Endothelial cell (in vitro differentiated cells): ENCODE measurements around the gene SENP6. TPM values are rescaled to one million over a fixed set of nuclear protein-coding genes. Genes with fewer than 3 reads are reported as not detected.
"Not testable (repeated sequence)": the region's sequence is repeated elsewhere in the genome, so short reads cannot be mapped to it uniquely, and the experiment has no call there.

Experiments used
- DNase-seq: peaks from one replicate; pipeline ENCODE4 v3.0.0; 2021; ENCODE audit warnings: low spot score
- H3K27ac Mint-ChIP-seq: one replicate; pipeline ENCODE4 v1.8.0; 2021; ENCODE audit warnings: mixed read lengths, inconsistent platforms; ENCODE audit not compliant: unreplicated experiment
- H3K27me3 Mint-ChIP-seq: one replicate; pipeline ENCODE4 v1.8.0; 2021; ENCODE audit warnings: mild to moderate bottlenecking, moderate library complexity, mixed read lengths, inconsistent platforms; ENCODE audit not compliant: unreplicated experiment
- H3K36me3 Mint-ChIP-seq: one replicate; pipeline ENCODE4 v1.8.0; 2021; ENCODE audit warnings: mild to moderate bottlenecking, low read depth, mixed read lengths, inconsistent platforms; ENCODE audit not compliant: unreplicated experiment
- H3K4me1 Mint-ChIP-seq: one replicate; pipeline ENCODE4 v1.8.0; 2021; ENCODE audit warnings: mild to moderate bottlenecking, mixed read lengths, inconsistent platforms; ENCODE audit not compliant: unreplicated experiment
- H3K4me3 Mint-ChIP-seq: one replicate; pipeline ENCODE4 v1.8.0; 2021; ENCODE audit warnings: mild to moderate bottlenecking, mixed read lengths, inconsistent platforms; ENCODE audit not compliant: unreplicated experiment
- H3K9me3 Mint-ChIP-seq: one replicate; pipeline ENCODE4 v1.8.0; 2021; ENCODE audit warnings: mixed read lengths, inconsistent platforms; ENCODE audit not compliant: unreplicated experiment
- CTCF ChIP-seq: fragments of 200-600 bp; sonication (generic); IDR thresholded peaks from one replicate; pipeline ENCODE4 v1.5.0; 2021; ENCODE audit warnings: antibody characterized with exemption; ENCODE audit not compliant: unreplicated experiment
- total RNA-seq: library from RNA; stranded (reverse); fragmentation: NEBNext Ultra II Directional; extraction: Animal tissue kit (Norgen Biotek cat#: 25700); gene quantifications from one replicate; pipeline ENCODE4 v1.2.1, GENCODE V29; 2021; ENCODE audit not compliant: unreplicated experiment

The SENP6 gene
- total RNA-seq, 1 donor from 2014 or later, result 135 TPM

GRCh38 chr6:75579951-75580350, 21.7 kb upstream of the SENP6 start:
- no peak overlapping the region for H3K27ac Mint-ChIP-seq
- H3K9me3 Mint-ChIP-seq, result no peaks in the 10 kb centered on the region
- no peak overlapping the region for H3K4me3 Mint-ChIP-seq
- no peak for TF ChIP-seq CTCF
- no peaks in the 10 kb centered on the region for H3K27me3 Mint-ChIP-seq
- no peak for DNase-seq
- H3K36me3 Mint-ChIP-seq, result no peaks in the 10 kb centered on the region
- H3K4me1 Mint-ChIP-seq, result no peaks in the 10 kb centered on the region

- Mint-ChIP-seq H3K9me3 (no peaks in the 10 kb centered on the region), H3K27me3 (no peaks in the 10 kb centered on the region), H3K36me3 (no peaks in the 10 kb centered on the region), H3K27ac (no peak overlapping the region), H3K4me1 (no peaks in the 10 kb centered on the region), H3K4me3 (no peak overlapping the region)
- no peak for TF ChIP-seq CTCF
- no peak for DNase-seq
Measured at GRCh38 chr6:75581231-75581630, 20.4 kb upstream of the SENP6 start.

- not testable (repeated sequence) for H3K27me3 Mint-ChIP-seq, H3K36me3 Mint-ChIP-seq, H3K9me3 Mint-ChIP-seq, H3K4me1 Mint-ChIP-seq, H3K4me3 Mint-ChIP-seq, H3K27ac Mint-ChIP-seq, DNase-seq
Measured at GRCh38 chr6:75584552-75584951, 17.1 kb upstream of the SENP6 start.

GRCh38 chr6:75588948-75589347, 12.7 kb upstream of the SENP6 start:
- Mint-ChIP-seq H3K9me3 (no peaks in the 10 kb centered on the region), H3K4me1 (no peaks in the 10 kb centered on the region), H3K36me3 (no peaks in the 10 kb centered on the region), H3K27ac (no peak overlapping the region), H3K4me3 (no peak overlapping the region), H3K27me3 (no peaks in the 10 kb centered on the region)
- no peak for DNase-seq
- no peak for TF ChIP-seq CTCF

GRCh38 chr6:75590370-75590769, 11.3 kb upstream of the SENP6 start:
- Mint-ChIP-seq H3K4me1 (no peaks in the 10 kb centered on the region), H3K27ac (no peak overlapping the region)
- no peak for TF ChIP-seq CTCF

GRCh38 chr6:75596380-75596779, 5.3 kb upstream of the SENP6 start:
- H3K27ac Mint-ChIP-seq, DNase-seq, H3K36me3 Mint-ChIP-seq, H3K4me3 Mint-ChIP-seq, H3K27me3 Mint-ChIP-seq, H3K9me3 Mint-ChIP-seq, H3K4me1 Mint-ChIP-seq: not testable (repeated sequence)

More at GRCh38 chr6:75590370-75590769, 11.3 kb upstream of the SENP6 start:
- no peaks in the 10 kb centered on the region for H3K9me3 Mint-ChIP-seq
- no peaks in the 10 kb centered on the region for H3K36me3 Mint-ChIP-seq
- H3K4me3 Mint-ChIP-seq, result no peak overlapping the region
- no peaks in the 10 kb centered on the region for H3K27me3 Mint-ChIP-seq
- no peak for DNase-seq
